ENCODE measurements around the gene TAF1C.

DNA sequence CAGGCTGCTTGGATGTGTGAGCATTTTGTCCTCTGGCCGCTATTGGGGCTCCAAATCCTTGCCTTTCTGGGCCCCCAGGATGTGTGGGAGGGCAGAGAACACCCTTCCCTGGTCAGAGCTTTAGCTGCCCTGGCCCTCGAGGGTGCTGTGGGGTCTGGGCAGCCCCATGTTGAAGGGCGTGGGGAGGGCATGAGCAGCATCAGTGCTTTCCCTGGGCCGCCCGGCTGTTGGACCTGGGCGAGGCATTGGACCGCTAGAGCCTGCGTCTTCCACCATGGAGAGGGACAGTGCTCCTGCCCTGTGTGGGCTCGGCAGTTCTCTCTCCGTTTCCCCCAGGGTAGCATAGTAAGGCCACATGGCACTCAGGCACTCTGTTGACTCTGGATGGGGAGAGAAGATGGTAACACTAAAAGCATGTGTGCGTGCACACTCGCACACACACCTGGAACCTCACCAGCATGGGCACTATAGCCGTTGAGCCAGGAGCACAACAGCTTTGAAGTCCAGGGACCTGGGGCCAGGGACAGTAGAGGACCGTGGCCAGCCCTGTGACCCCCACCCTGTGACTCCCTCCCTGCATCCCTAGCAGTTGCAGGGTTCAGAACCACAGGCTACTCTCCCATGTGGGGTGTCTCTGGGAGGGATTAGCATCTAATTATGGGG is 10.7 kb upstream of the TAF1C start:
- TF ChIP-seq, protein P1, sequence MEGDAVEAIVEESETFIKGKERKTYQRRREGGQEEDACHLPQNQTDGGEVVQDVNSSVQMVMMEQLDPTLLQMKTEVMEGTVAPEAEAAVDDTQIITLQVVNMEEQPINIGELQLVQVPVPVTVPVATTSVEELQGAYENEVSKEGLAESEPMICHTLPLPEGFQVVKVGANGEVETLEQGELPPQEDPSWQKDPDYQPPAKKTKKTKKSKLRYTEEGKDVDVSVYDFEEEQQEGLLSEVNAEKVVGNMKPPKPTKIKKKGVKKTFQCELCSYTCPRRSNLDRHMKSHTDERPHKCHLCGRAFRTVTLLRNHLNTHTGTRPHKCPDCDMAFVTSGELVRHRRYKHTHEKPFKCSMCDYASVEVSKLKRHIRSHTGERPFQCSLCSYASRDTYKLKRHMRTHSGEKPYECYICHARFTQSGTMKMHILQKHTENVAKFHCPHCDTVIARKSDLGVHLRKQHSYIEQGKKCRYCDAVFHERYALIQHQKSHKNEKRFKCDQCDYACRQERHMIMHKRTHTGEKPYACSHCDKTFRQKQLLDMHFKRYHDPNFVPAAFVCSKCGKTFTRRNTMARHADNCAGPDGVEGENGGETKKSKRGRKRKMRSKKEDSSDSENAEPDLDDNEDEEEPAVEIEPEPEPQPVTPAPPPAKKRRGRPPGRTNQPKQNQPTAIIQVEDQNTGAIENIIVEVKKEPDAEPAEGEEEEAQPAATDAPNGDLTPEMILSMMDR (conservative IDR thresholded peaks at IDR 0.05 in 1 of 2, IDR thresholded peaks at IDR 0.05 in 1 of 2; ENCODE audit: extremely low read depth in 1 of 2, insufficient read depth in 1 of 2, low read depth in 1 of 2, low read length in 2 of 2), result no peak
- TF ChIP-seq EZH2 (IDR thresholded peaks at IDR 0.05; ENCODE audit: borderline replicate concordance, low read length), result no peak
